Gastroesophageal sphincter (tissue), 3 donors: ENCODE measurements around the gene ZGRF1.
"Not testable (repeated sequence)": the region's sequence is repeated elsewhere in the genome, so short reads cannot be mapped to it uniquely, and the experiment has no call there.

Experiments
- CTCF ChIP-seq, 4 experiments: fragments of 200-600 bp in 2 of 4; fragments of 450-650 bp in 2 of 4; sonication (generic) in 1 of 4; IDR thresholded peaks; one replicate each; pipeline ENCODE4 v1.5.1; 2017 to 2019; ENCODE audit warnings: antibody characterized with exemption in 4 of 4, mild to moderate bottlenecking in 2 of 4, moderate library complexity in 2 of 4
- POLR2A ChIP-seq, 2 donors: fragments of 450-650 bp; IDR thresholded peaks; one replicate each; pipeline ENCODE4 v1.6.1; 2017; ENCODE audit warnings: antibody characterized with exemption in 2 of 2, mild to moderate bottlenecking in 2 of 2, moderate library complexity in 1 of 2
- POLR2AphosphoS5 ChIP-seq: sonication (generic); formaldehyde crosslinking; IDR thresholded peaks from one replicate; pipeline ENCODE4 v1.6.1; 2017; ENCODE audit warnings: antibody characterized with exemption

GRCh38 chr4:112644595-112645535 is 8.2 kb upstream of the ZGRF1 start:
- not testable (repeated sequence) for TF ChIP-seq CTCF (IDR thresholded peaks at IDR 0.05); POLR2AphosphoS5; POLR2A (IDR thresholded peaks at IDR 0.05)
